Loucy (cell line): ENCODE results near the gene DHX57.
"Not testable (repeated sequence)": the region's sequence is repeated elsewhere in the genome, so short reads cannot be mapped to it uniquely, and the experiment has no call there.

Experiments
- H2AFZ ChIP-seq: fragments of 200-600 bp; sonication (generic); 2 replicates; pipeline ENCODE4 v1.6.0; 2016; ENCODE audit warnings: antibody characterized with exemption, mild to moderate bottlenecking, low read length, moderate library complexity
- H3F3A ChIP-seq: fragments of 200-600 bp; 2 replicates; pipeline ENCODE4 v1.6.0; 2016; ENCODE audit warnings: antibody characterized with exemption, low read depth, mild to moderate bottlenecking
- H3K27me3 ChIP-seq: fragments of 200-600 bp; sonication (generic); 2 replicates; pipeline ENCODE4 v1.6.1; 2014; ENCODE audit warnings: low read length, mild to moderate bottlenecking; ENCODE audit not compliant: insufficient read depth, poor library complexity, severe bottlenecking
- H3K36me3 ChIP-seq: fragments of 200-600 bp; sonication (generic); 2 replicates; pipeline ENCODE4 v1.6.1; 2016; ENCODE audit warnings: low read length; ENCODE audit not compliant: insufficient read depth
- H3K4me1 ChIP-seq: fragments of 200-600 bp; sonication (generic); 2 replicates; pipeline ENCODE4 v1.5.1; 2014; ENCODE audit warnings: low read length, mild to moderate bottlenecking; ENCODE audit not compliant: insufficient read depth, poor library complexity, severe bottlenecking
- H3K4me2 ChIP-seq: fragments of 200-600 bp; sonication (generic); 2 replicates; pipeline ENCODE4 v1.6.0; 2014; ENCODE audit warnings: antibody characterized with exemption, low read length, low read depth, mild to moderate bottlenecking; ENCODE audit not compliant: poor library complexity, severe bottlenecking
- H3K4me3 ChIP-seq: fragments of 200-600 bp; sonication (generic); 2 replicates; pipeline ENCODE4 v1.5.1; 2014; ENCODE audit warnings: low read length, mild to moderate bottlenecking, mixed read lengths; ENCODE audit not compliant: poor library complexity, severe bottlenecking
- H3K79me2 ChIP-seq: fragments of 200-600 bp; sonication (generic); 2 replicates; pipeline ENCODE4 v1.6.1; 2014; ENCODE audit warnings: low read length; ENCODE audit not compliant: insufficient read depth
- H3K9ac ChIP-seq: fragments of 200-600 bp; sonication (generic); 2 replicates; pipeline ENCODE4 v1.6.0; 2014; ENCODE audit warnings: mild to moderate bottlenecking, low read depth, low read length, moderate library complexity; ENCODE audit not compliant: poor library complexity, severe bottlenecking
- H3K9me2 ChIP-seq: fragments of 200-600 bp; sonication (generic); replicated peaks from 2 replicates; pipeline ENCODE4 v1.6.1; 2016; ENCODE audit warnings: low read depth, low read length, mixed read lengths
- H3K9me3 ChIP-seq: fragments of 200-600 bp; sonication (generic); 2 replicates; pipeline ENCODE4 v1.6.1; 2014; ENCODE audit warnings: mild to moderate bottlenecking, antibody characterized with exemption, low read length, low read depth; ENCODE audit not compliant: insufficient read depth
- H4K20me1 ChIP-seq: fragments of 200-600 bp; sonication (generic); 2 replicates; pipeline ENCODE4 v1.6.0; 2014; ENCODE audit warnings: antibody characterized with exemption, low read length, mild to moderate bottlenecking; ENCODE audit not compliant: insufficient read depth, poor library complexity, severe bottlenecking
- EZH2phosphoT487 ChIP-seq: fragments of 200-600 bp; IDR thresholded peaks from 2 replicates; pipeline ENCODE4 v1.6.1; 2018; ENCODE audit warnings: antibody characterized with exemption, mild to moderate bottlenecking, moderate library complexity, borderline replicate concordance
- TF ChIP-seq, protein P1 (sequence below): fragments of 200-600 bp; sonication (generic); conservative IDR thresholded peaks from 2 replicates; pipeline ENCODE4 v1.5.1; 2014; ENCODE audit warnings: mild to moderate bottlenecking, antibody characterized with exemption, low read length

DHX57 gene

DNA sequence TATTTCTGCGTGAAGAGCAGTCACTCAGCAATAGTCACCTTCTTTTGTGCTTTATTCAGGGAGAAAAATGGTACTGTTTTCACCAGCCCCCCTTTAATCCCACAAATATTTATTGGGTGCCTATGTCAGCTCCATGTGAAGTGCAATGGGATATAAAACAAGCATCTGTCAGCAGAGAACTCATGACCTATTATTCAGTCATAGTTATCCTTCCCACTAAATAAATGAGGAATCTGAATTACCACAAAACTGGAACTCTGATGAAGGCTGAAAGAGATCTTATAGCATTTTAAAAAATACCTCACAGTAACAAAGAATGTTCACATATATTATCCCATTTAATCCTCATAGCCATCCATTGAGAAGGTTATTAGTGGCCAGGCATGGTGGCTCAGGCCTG lies 45.8 kb downstream of the DHX57 start:
- Histone ChIP-seq H3K79me2 (no peaks in the 10 kb centered on the region), H3K9ac (no peak overlapping the region), H3K4me3 (no peak overlapping the region), H3K36me3 (peaks cover 20% of the 10 kb centered on the region; the same call in 1 of the 2 replicates), H3K4me2 (no peak overlapping the region), H3K9me2 (no peaks in the 10 kb centered on the region), H3F3A (no peaks in the 10 kb centered on the region), H3K27me3 (no peaks in the 10 kb centered on the region), H3K9me3 (no peaks in the 10 kb centered on the region), H4K20me1 (no peaks in the 10 kb centered on the region), H3K4me1 (peaks cover 4% of the 10 kb centered on the region), H2AFZ (no peak overlapping the region)
- no peak for TF ChIP-seq EZH2phosphoT487
- TF ChIP-seq, protein P1, sequence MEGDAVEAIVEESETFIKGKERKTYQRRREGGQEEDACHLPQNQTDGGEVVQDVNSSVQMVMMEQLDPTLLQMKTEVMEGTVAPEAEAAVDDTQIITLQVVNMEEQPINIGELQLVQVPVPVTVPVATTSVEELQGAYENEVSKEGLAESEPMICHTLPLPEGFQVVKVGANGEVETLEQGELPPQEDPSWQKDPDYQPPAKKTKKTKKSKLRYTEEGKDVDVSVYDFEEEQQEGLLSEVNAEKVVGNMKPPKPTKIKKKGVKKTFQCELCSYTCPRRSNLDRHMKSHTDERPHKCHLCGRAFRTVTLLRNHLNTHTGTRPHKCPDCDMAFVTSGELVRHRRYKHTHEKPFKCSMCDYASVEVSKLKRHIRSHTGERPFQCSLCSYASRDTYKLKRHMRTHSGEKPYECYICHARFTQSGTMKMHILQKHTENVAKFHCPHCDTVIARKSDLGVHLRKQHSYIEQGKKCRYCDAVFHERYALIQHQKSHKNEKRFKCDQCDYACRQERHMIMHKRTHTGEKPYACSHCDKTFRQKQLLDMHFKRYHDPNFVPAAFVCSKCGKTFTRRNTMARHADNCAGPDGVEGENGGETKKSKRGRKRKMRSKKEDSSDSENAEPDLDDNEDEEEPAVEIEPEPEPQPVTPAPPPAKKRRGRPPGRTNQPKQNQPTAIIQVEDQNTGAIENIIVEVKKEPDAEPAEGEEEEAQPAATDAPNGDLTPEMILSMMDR: no peak

DNA sequence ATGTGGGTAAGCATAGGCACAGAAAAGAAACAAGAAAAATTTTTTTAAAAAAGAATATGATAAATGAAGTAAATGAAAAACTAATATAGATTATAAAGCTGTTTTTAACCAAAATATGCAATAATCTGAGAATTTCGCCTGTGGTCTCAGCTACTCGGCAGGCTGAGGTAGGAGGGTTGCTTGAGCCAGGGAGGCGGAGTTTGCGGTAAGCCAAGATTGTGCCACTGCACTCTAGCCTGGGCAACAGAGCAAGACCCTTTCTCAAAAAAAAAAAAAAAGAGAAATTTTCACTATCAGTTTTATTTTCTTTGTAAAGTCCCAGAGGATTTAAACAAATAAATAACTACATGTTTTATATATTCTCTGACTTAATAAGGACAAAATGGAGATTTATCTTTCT lies 47.3 kb downstream of the DHX57 start:
- no peaks in the 10 kb centered on the region for H3K79me2 ChIP-seq
- H4K20me1 ChIP-seq: no peaks in the 10 kb centered on the region
- H3K27me3 ChIP-seq: no peaks in the 10 kb centered on the region
- H3K4me2 ChIP-seq: no peak overlapping the region
- H3F3A ChIP-seq: no peaks in the 10 kb centered on the region
- H3K4me3 ChIP-seq: no peak overlapping the region
- peaks cover 4% of the 10 kb centered on the region for H3K4me1 ChIP-seq
- peaks cover 24% of the 10 kb centered on the region; the same call in 1 of the 2 replicates for H3K36me3 ChIP-seq
- no peak for TF ChIP-seq EZH2phosphoT487
- TF ChIP-seq, protein P1: no peak
- no peak overlapping the region for H3K9ac ChIP-seq
- no peaks in the 10 kb centered on the region for H3K9me2 ChIP-seq
- no peak overlapping the region for H2AFZ ChIP-seq
- no peaks in the 10 kb centered on the region for H3K9me3 ChIP-seq

DNA sequence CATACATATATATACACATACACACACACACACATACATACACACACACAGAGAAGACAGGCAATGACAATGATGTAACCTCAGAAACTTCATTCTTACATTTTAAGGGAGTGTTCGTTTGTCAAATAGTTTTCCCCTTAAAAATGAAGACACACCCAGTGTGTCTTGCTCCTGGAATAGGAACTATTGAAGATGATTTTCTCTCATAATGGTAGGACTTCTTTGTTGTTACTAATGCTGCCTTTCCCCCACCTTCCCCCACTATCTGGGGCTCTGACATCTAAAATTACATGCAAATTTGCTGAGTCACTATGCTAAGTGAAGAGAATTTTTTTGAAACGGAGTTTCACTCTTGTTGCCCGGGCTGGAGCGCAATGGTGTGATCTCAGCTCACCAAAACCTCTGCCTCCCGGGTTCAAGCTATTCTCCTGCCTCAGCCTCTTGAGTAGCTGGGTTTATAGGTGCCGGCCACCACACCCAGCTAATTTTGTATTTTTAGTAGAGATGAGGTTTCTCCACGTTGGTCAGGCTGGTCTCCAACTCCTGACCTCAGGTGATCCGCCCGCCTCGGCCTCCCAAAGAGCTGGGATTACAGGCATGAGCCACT lies 48.1 kb downstream of the DHX57 start:
- H3K27me3 ChIP-seq, H3K9ac ChIP-seq, H3F3A ChIP-seq, H3K4me1 ChIP-seq, H3K9me2 ChIP-seq, H3K4me3 ChIP-seq, H3K4me2 ChIP-seq, H3K79me2 ChIP-seq, H4K20me1 ChIP-seq, H2AFZ ChIP-seq, H3K9me3 ChIP-seq: not testable (repeated sequence)
- H3K36me3 ChIP-seq: peaks cover 24% of the 10 kb centered on the region; the same call in 1 of the 2 replicates

DNA sequence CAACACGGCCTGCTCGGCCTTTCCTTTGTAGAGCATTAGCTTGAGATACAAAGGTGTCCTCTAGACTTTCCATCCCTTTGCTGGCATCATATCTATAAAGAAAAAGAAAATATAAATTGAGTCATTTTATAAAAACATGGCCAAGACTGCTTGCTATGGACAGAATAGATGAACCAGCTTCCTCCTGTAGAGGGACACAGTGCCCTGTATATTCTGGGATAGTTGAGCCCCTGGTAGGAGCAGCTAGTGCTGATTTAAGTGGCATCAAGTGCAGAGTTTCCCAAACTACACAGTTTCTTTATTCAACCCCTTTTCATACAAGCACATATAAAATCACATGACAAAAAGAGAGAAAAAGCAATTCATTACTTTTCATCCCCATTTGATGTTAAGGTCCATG lies 49.8 kb downstream of the DHX57 start:
- H3K4me1 ChIP-seq: peaks cover 4% of the 10 kb centered on the region
- peaks cover 25% of the 10 kb centered on the region; the same call in 1 of the 2 replicates for H3K36me3 ChIP-seq
- TF ChIP-seq, protein P1: no peak
- TF ChIP-seq EZH2phosphoT487: no peak
- no peak overlapping the region for H2AFZ ChIP-seq
- no peaks in the 10 kb centered on the region for H3K9me2 ChIP-seq
- no peak overlapping the region for H3K4me3 ChIP-seq
- no peak overlapping the region for H3K4me2 ChIP-seq
- no peaks in the 10 kb centered on the region for H3K79me2 ChIP-seq
- no peaks in the 10 kb centered on the region for H3F3A ChIP-seq
- no peaks in the 10 kb centered on the region for H3K27me3 ChIP-seq
- no peak overlapping the region for H3K9ac ChIP-seq
- H3K9me3 ChIP-seq: no peaks in the 10 kb centered on the region
- H4K20me1 ChIP-seq: no peaks in the 10 kb centered on the region
